ENCODE data around the gene GRIP2.

DNA sequence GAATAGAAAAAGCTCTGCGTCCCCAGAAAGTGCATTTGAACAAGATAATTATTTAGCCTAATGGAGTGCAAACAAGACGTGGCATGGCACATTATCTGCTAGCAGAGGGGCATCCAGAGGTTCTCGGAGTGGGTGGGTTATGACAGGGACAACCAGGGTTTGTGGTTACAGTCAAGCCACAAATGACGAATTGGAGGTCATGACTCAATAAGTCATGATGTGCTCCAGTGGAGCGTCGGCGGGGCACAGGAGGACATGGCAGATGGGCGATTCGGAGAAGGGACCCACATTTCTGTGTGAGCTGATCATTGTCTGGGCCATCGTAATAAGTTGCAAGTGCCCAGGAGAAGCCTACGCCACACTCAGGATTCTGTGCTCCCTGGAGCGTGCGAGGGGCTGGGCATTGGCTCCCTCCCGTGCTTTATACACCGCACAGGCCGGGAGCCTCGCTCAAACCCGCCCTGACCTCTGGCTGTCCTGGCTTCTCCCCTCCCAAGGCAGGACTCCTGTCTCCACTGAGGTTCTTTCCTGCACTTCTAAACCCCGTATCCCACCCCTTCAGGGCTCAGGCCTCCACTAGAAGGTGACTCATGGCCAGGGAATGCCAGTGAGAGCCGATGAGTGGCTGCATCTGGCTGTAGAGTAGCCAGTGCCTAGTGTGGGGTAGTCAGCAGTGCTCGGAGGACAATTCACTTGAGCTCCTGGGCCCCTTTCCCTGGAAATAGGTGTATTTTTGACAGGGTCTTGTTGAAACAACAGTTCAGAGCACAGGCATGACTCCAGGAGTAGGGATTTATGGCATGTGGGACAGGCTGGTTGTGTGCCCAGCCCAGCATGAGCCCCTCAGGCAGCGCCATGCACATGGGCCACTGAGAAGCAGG, 67.4 kb downstream of the GRIP2 start:
- TF ChIP-seq CTCF (IDR thresholded peaks at IDR 0.05; ENCODE audit: insufficient read depth, low read length, poor library complexity, severe bottlenecking) (no peak), EZH2phosphoT487 (conservative IDR thresholded peaks at IDR 0.05; ENCODE audit: low read length) (no peak)

Data from SU-DHL-6 (cell line).